ENCODE results near the gene DYNLT1.

GRCh38 chr6:158674342-158675131, 30.0 kb upstream of the DYNLT1 start:
- TF ChIP-seq STAT1 (conservative IDR thresholded peaks at IDR 0.05), result no peak
- TF ChIP-seq FOS (IDR thresholded peaks at IDR 0.05; ENCODE audit: borderline replicate concordance, extremely low read depth, insufficient read length), result no peak
- TF ChIP-seq FOXK2 (IDR thresholded peaks at IDR 0.05), result no peak
- TF ChIP-seq CTCF (IDR thresholded peaks at IDR 0.05 in 2 of 3, conservative IDR thresholded peaks at IDR 0.05 in 1 of 3; ENCODE audit: control insufficient read depth in 2 of 3, extremely low read depth in 1 of 3, insufficient read depth in 1 of 3, low read depth in 3 of 3, low read length in 3 of 3), result no peak
- TF ChIP-seq CHD4 (IDR thresholded peaks at IDR 0.05), result no peak
- TF ChIP-seq MXI1 (IDR thresholded peaks at IDR 0.05; ENCODE audit: low read depth, low read length), result no peak
- no peak for TF ChIP-seq CEBPZ (IDR thresholded peaks at IDR 0.05; ENCODE audit: low read depth, low read length)
- TF ChIP-seq CHD1 (IDR thresholded peaks at IDR 0.05; ENCODE audit: low read depth, low read length), result no peak
- TF ChIP-seq NFIC (IDR thresholded peaks at IDR 0.05; ENCODE audit: low read depth, low read length), result no peak
- no peak for TF ChIP-seq RBBP5 (conservative IDR thresholded peaks at IDR 0.05)
- no peak for TF ChIP-seq RFX5 (IDR thresholded peaks at IDR 0.05; ENCODE audit: low read depth, low read length)

Measured in GM12878 (cell line).